ENCODE data around the gene PDZD7. TPM values are rescaled to one million over a fixed set of nuclear protein-coding genes. Genes with fewer than 3 reads are reported as not detected.
A peak's percentile ranks its signal among the peaks of the same experiment; 100 is the strongest.

PDZD7 gene
- total RNA-seq, 4 donors from 2014 or later: under 0.01 to 1.3 (median 0.61) TPM; not detected in 1

GRCh38 chr10:101018600-101019439 lies 12.1 kb downstream of the PDZD7 start:
- H3K27ac ChIP-seq: peak overlapping the region in 1 of 2 donors; percentile 19

GRCh38 chr10:101018118-101018599 lies 12.8 kb downstream of the PDZD7 start:
- Histone ChIP-seq H3K4me1 (no peaks in the 10 kb centered on the region), H3K36me3 (no peaks in the 10 kb centered on the region), H3K27ac (no peak overlapping the region), H3K9me3 (no peaks in the 10 kb centered on the region), H3K27me3 (peaks cover 0 to 3% of the 10 kb centered on the region in 2 donors), H3K4me3 (no peak overlapping the region)
- intact Hi-C loops (cut with DNase I; ENCODE audit: low total_unique reads): no loop called here
- TF ChIP-seq CTCF (IDR thresholded peaks at IDR 0.05) (no peak), POLR2A (IDR thresholded peaks at IDR 0.05) (no peak)
- no peak for DNase-seq

More at GRCh38 chr10:101018600-101019439, 12.1 kb downstream of the PDZD7 start:
- H3K4me3 ChIP-seq: no peak overlapping the region
- peak; percentile 16 to 62 (median 52) for TF ChIP-seq CTCF (IDR thresholded peaks at IDR 0.05)
- TF ChIP-seq POLR2A (IDR thresholded peaks at IDR 0.05): no peak
- H3K4me1 ChIP-seq: no peaks in the 10 kb centered on the region
- intact Hi-C loops (cut with DNase I; ENCODE audit: low total_unique reads): no loop called here
- DNase-seq: peak in 1 of 2 donors; percentile 58
- H3K36me3 ChIP-seq: no peaks in the 10 kb centered on the region
- H3K9me3 ChIP-seq: no peaks in the 10 kb centered on the region
- H3K27me3 ChIP-seq: peaks cover 0 to 3% of the 10 kb centered on the region in 2 donors

GRCh38 chr10:101016814-101017213 lies 14.1 kb downstream of the PDZD7 start:
- Histone ChIP-seq H3K36me3 (no peaks in the 10 kb centered on the region), H3K27ac (no peak overlapping the region), H3K27me3 (peaks cover 0 to 3% of the 10 kb centered on the region in 2 donors), H3K4me3 (no peak overlapping the region), H3K4me1 (peaks cover 0 to 4% of the 10 kb centered on the region in 2 donors), H3K9me3 (no peaks in the 10 kb centered on the region)
- no peak for TF ChIP-seq CTCF (IDR thresholded peaks at IDR 0.05)
- no peak for TF ChIP-seq POLR2A (IDR thresholded peaks at IDR 0.05)
- intact Hi-C loops (cut with DNase I; ENCODE audit: low total_unique reads): no loop called here
- DNase-seq: no peak

GRCh38 chr10:101015582-101015973 lies 15.4 kb downstream of the PDZD7 start:
- Histone ChIP-seq H3K4me3 (no peak overlapping the region), H3K36me3 (no peaks in the 10 kb centered on the region), H3K27ac (no peak overlapping the region), H3K27me3 (peaks cover 0 to 3% of the 10 kb centered on the region in 2 donors), H3K4me1 (peaks cover 0 to 4% of the 10 kb centered on the region in 2 donors), H3K9me3 (no peaks in the 10 kb centered on the region)
- DNase-seq: no peak
- TF ChIP-seq CTCF (IDR thresholded peaks at IDR 0.05): no peak
- TF ChIP-seq POLR2A (IDR thresholded peaks at IDR 0.05): no peak
- intact Hi-C loops (cut with DNase I; ENCODE audit: low total_unique reads): no loop called here

GRCh38 chr10:101014966-101015581 lies 15.9 kb downstream of the PDZD7 start:
- H3K4me3 ChIP-seq: no peak overlapping the region
- H3K27me3 ChIP-seq: peaks cover 0 to 3% of the 10 kb centered on the region in 2 donors
- H3K4me1 ChIP-seq: peaks cover 0 to 4% of the 10 kb centered on the region in 2 donors
- no peaks in the 10 kb centered on the region for H3K9me3 ChIP-seq
- no peaks in the 10 kb centered on the region for H3K36me3 ChIP-seq
- TF ChIP-seq POLR2A (IDR thresholded peaks at IDR 0.05) (no peak), CTCF (IDR thresholded peaks at IDR 0.05) (no peak)
- no peak overlapping the region for H3K27ac ChIP-seq
- no peak for DNase-seq
- intact Hi-C loops (cut with DNase I; ENCODE audit: low total_unique reads): no loop called here
